Measurements from ENCODE around the gene MT1B. TPM values are rescaled to one million over a fixed set of nuclear protein-coding genes. Genes with fewer than 3 reads are reported as not detected.
A peak's percentile ranks its signal among the peaks of the same experiment; 100 is the strongest.

The MT1B gene
- total and polyA plus RNA-seq, 2 of the 13 experiments (the other 11 are each of a cell fraction or from before 2014, with no cell fraction given), result 0.89 TPM; not detected in 1

GRCh38 chr16:56643080-56643778 lies 8.5 kb upstream of the MT1B start (continued):
- TF ChIP-seq PAXIP1 (CRISPR knock-in tag; conservative IDR thresholded peaks at IDR 0.05) (0 out of 2 replicates have a peak, but pooled peaks have one; percentile 38), FOXO4 (CRISPR knock-in tag; conservative IDR thresholded peaks at IDR 0.05) (no peak), BCLAF1 (IDR thresholded peaks at IDR 0.05) (no peak), SYNCRIP (IDR thresholded peaks at IDR 0.05; ENCODE audit: insufficient read depth, low read depth, low read length) (no peak), NAIF1 (CRISPR knock-in tag; IDR thresholded peaks at IDR 0.05; ENCODE audit: borderline replicate concordance) (no peak), ZNF317 (CRISPR knock-in tag; IDR thresholded peaks at IDR 0.05) (no peak; the same call in 1 of the 2 replicates), ZNF570 (CRISPR knock-in tag; IDR thresholded peaks at IDR 0.05; ENCODE audit: borderline replicate concordance) (no peak), ERF (CRISPR knock-in tag; IDR thresholded peaks at IDR 0.05) (peak; percentile 18; the same call in 1 of the 2 replicates), ZFP82 (CRISPR knock-in tag; IDR thresholded peaks at IDR 0.05; ENCODE audit: borderline replicate concordance) (no peak), JUN (CRISPR knock-in tag; IDR thresholded peaks at IDR 0.05) (0 out of 2 replicates have a peak, but pooled peaks have one; percentile 22), ZNF609 (CRISPR knock-in tag; IDR thresholded peaks at IDR 0.05; ENCODE audit: borderline replicate concordance) (0 out of 2 replicates have a peak, but pooled peaks have one; percentile 18), GTF3A (CRISPR knock-in tag; conservative IDR thresholded peaks at IDR 0.05) (no peak), JUNB (CRISPR knock-in tag; IDR thresholded peaks at IDR 0.05; ENCODE audit: borderline replicate concordance) (no peak), CBX1 (IDR thresholded peaks at IDR 0.05; ENCODE audit: low read depth) (no peak), ZNF160 (CRISPR knock-in tag; IDR thresholded peaks at IDR 0.05) (no peak), DR1 (CRISPR knock-in tag; IDR thresholded peaks at IDR 0.05) (no peak)
